HS-27A (cell line): Measurements from ENCODE around the gene ART5.

ENCODE experiments used
- DNase-seq: peaks from one replicate; pipeline ENCODE4 v3.0.0-alpha.2; 2012; ENCODE audit warnings: low read depth, missing footprints

The ART5 gene, protein sequence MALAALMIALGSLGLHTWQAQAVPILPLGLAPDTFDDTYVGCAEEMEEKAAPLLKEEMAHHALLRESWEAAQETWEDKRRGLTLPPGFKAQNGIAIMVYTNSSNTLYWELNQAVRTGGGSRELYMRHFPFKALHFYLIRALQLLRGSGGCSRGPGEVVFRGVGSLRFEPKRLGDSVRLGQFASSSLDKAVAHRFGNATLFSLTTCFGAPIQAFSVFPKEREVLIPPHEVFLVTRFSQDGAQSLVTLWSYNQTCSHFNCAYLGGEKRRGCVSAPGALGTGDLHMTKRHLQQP

DNA sequence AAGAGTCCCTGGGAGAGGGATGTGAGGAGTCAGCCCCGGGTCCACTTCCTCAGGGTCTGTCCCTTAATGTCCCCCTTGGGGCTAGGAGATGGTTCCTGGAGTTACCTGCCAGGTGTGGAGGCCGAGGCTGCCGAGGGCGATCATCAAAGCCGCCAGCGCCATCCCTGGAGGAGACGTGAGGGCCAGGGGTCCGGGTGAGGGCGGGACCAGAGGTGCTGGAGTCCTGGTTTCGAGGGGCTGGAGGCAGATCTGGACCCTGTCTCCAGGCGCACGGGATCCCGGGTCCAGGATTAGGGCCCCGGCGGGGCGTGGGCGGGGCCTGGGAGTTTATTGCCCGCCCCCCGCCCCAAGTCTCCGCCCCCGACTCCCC lies at the start of gene ART5:
ART5 (minus strand) TSS at position 292 of the 370 bp plus-strand sequence; CDS start at position 162, 130 bp downstream.
- DNase-seq = no peak

DNA sequence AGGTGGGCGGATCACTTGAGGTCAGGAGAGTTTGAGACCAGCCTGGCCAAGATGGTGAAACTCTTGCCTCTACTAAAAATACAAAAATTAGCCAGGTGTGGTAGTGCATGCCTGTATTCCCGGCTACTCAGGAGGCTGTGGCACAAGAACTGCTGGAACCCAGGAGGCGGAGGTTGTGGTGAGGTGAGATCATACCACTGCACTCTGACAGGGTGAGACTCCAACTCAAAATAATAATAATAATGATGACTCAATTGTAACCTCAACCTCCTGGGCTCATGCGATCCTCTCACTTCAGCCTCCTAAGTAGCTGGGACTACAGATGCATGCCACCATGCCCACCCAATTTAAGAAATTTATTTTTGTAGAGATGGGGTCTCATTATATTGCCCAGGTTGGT lies 45.0 kb upstream of the ART5 start:
- DNase-seq = no peak

DNA sequence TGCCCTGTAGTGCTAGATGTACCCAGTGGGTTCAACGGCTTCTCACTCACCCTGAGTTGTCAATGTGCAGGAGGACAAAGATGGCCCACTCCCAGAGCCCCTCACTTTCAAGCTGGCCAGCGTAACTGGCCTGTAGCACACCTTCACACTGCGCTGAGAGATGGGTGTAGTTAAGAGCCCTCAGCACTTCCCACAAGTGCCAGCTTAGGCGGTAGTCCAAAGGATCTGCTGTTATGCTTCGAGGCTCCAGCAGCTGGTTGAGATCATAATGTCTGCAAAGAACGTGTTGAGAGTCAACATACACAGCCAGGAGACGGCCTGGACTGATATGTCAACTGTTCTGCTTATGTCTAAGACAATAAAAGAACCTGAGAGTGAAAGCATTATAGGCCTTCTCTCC lies 44.1 kb upstream of the ART5 start:
- DNase-seq = no peak

DNA sequence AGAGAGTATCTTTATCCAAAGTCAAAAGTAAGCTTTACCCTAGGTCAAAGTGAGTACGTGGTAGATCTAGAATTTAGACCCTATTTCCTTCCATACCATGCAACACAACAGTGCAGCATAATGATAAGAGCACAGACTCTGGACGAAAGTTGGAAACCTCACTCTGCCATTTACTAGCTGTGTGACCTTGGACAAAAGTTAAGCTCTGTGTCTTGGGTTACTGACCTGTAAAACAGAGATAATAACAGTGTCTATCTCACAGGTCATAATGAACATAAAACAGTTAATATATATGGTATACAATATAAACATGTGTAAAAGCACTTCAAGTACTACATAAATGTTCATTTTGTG lies 43.0 kb upstream of the ART5 start:
- no peak for DNase-seq

DNA sequence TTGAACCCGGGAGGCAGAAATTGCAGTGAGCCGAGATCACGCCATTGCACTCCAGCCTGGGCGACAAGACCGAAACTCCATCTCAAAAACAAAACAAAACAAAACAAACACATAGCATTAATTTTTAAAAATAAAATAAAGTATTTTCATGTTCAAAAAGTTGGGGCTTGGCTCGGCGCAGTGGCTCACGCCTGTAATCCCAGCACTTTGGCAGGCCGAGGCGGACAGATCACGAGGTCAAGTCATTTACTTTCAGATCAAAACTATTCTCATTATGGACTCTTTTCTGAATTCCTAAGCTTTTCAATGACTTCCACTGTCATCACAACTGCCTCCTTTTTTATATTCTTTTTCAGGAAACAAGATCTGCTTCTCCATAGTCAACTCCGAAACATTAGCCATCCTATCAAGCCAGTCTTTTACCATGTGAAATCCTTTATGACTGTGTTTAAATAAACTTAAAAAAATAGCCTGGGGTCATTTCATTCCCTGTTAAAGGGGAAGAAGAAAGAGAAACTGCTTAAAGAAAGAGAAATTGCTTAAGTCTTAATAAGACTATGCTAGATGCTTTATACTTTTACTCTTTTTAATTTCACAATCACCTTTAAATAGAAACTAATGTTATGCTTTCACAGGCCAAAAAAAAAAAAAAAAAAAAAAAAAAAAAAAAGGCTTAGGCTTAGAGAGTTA lies 42.5 kb upstream of the ART5 start:
- no peak for DNase-seq

DNA sequence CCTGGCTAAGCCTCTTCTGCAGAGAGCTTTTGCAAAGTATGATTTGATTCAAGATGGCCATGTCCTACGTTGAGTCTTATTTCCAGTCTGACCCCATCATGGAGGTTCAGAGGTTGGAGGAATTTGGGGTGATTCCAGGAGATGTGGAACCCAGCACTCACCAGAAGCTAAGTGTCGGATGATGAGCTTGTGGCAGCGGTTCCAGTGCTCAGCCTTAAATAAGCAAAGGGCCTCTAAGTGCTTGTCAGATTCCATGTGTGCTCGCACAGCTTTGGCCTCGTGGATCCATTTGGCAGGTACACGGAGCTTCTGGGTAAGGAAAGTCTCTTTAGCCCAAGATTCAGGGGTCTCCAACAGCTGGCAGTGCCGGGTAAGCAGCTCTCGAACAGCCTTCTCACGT lies 41.2 kb upstream of the ART5 start:
- DNase-seq = no peak

DNA sequence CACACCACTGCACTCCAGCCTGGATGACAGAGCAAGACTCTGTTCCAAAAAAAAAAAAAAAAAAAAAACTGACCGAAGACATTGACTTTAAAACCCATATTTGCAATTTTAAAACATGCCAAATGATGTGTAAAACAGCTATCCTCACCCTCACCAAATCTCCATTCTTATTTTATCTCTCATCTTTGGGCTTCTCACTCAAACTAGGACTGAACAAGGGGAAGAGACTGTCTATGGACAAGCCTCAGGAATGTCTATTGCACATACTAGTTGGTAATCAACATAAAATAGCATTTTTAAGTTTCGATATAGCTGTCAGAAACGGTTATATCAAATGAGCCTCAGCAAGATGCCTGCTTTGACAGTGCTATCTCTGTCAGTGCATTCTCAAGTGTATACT lies 37.3 kb upstream of the ART5 start:
- DNase-seq = no peak

DNA sequence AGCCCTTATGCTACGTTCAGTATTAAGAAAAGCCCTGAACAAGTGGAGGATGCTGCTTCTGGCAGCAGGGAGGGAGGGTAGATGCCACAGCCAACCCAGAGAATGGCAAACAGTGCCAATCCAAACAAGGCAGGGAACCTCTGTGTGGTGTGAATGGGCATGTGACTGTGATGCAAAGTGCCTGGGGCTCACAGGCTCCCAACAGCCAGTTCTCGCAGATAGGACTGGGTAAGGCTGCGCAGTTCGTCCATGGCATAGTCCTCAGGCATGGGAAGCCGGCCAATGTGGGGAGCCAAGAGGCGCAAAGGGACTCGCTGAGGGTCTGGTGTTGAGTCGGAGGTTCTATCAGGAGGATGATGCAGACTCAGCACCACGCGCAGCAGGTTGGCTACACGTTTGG lies 34.2 kb upstream of the ART5 start:
- no peak for DNase-seq

DNA sequence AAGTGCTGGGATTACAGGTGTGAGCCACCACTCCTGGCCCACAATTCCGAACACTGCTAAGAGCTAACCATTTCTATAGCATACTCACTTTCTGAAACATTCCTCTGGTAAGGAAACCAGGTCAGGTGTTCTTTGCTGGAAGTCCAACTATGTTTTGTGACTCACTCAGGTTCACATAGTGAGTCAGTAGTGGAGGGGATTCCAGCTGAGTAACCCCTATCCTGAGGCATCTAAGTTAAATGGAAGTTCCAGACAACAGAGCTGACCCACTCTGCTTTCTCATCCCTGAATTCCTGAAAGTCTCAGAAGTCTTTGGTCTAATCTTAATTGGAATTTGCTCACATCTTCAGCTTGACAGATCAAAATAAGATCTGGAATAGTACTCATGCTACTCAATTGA lies 32.4 kb upstream of the ART5 start:
- DNase-seq = no peak

DNA sequence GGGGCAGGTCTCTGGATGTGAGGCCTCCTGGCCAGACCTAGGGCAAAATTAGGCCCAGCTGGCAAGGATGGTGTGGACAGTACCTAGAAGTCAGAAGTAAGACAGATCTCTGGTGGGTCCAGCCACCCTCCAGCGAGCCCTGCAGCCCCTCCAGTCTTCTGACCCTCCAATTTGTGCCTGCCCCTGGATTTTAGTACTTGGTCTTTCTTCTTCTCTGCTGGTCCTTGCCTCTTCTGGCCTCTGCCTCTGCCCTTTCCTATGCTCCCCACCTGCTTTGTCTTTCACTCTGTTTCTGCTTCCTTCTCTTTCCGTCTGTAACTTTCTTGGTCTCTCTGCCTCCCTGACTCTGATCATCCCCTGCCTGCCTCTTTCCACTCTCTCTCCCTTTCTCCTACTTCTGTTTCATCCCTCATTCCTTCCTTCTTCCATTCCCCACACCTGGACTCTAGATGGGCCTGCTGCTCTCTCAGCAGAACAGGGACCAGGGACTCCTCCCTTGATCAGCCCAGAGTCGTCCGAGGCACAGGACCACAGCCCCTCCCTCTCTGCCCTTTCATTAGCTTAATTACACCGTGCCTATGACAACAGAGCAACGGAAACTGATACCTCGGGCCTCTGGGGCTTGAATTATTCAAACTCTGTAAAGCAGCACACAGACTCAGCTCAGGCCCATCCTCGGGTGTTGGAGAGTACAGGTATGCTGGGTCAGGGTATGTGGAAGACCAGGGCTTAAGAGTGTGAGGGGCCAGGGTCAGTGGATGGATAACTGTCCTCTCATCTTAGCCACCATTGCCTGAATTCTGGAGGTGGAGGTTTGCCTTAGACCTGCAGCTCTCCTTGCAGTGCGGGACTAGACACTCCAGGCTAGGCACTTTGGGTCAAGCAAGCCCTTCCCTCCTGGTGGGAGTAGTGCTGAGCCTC lies 29.8 kb upstream of the ART5 start, which contains the start of gene CHRNA10:
CHRNA10 (minus strand) TSS at position 51 of the 921 bp plus-strand sequence. CDS start 72 bp downstream, outside the sequence.
- DNase-seq = no peak

DNA sequence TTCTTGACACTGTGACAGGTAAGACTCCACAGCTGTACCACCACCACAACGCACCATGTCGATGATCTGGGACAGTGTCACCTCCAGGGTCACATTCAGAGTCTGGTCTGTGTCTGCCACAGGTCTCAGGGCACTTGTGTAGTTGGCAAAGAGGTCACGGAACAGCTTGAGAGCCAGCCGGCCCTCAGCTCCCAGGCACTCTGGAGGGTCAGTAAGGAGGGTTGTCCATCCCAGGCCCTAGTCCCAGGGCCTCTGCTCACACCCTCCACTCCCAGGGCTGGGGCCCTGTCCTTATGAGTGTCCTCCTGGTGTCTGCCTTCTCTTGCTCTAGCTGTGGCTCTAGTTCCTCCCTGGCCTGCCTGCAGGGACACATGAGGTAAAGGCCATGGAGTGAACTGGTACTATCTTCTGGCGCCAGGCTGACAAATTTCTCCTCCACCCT lies 28.0 kb upstream of the ART5 start:
- DNase-seq = no peak

DNA sequence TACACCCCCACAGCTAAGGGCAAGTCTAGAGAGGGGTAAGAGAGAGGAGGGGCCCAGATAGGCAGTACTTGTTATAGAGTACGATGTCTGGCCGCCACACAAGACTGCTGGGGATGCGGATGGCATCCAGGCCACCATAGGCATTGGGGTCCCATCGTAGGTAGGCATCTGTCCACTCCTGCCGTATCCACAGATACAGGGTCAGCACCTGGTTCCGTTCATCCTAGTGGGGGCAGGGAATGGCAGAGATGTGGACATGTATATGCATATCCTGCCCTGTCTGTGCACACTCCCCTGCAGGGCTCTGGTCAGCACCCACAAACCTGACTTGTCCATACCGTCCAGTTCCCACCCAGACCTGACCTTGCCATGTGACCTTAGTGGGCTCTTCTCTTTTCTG lies 27.3 kb upstream of the ART5 start:
- no peak for DNase-seq

DNA sequence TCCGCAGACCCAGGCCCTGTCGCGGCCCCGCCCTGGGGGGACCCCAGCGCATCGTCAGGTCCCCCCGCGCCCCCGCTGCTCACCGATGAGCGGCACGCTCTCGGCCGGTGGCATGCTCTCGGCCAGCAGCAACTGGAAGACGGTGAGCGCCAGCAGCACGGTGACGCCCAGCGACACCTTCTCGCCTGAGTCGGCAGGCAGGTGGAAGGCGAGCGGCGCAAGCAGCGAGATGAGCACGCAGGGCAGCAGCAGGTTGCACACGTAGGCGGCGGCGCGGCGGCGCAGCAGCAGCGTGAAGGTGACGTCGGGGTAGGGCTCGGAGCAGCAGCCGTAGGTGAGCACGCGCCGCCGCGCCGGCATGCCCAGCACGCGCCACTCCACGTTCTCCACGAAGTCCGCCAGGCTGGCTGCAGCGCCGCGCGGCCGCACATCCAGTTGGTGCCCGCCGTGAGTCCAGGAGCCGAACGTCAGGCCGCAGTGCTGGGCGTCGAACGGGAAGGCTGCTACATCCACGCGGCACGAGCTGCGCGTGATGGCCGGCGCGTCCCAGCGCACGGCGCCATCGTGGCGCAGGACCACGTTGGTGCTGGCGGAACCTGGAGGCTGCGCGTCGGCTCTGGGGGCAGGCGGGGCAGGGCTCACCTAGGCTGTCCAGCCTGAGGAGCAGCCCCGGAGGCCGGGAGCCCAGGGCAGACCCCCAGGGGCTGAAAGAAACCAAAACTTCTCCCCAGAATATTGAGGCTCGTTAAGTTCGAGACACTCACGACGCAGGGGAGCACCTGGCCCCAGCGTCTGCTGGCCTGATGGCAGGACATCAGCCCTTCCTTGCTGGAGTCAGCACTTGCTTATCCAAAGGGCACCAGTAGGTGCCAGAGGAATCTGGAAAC lies 25.6 kb upstream of the ART5 start:
- no peak for DNase-seq

DNA sequence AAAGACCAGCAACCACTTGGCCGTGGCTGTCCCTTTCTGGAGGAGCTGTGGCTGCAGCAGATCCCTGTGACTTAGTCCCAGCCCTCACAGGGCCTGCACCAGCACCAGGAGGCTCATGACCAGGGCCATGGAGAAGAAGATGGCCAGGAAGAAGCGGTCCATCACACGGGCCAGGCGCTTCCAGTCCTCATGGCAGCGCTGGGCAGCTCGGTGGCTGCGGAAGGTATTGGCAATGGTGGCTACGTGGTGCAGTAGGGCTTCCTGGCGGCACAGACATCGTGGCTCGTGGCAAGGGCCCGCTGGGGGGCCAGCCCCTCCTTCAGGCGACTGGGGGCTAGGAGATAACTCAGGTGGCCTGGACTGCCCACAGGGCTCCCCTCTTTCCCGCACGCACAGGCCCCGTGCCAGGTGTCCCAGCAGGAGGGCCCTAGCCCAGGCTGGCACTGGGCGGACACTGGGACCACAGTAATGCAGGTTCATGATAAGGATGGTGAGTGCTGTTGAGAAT lies 24.3 kb upstream of the ART5 start:
- DNase-seq = no peak

DNA sequence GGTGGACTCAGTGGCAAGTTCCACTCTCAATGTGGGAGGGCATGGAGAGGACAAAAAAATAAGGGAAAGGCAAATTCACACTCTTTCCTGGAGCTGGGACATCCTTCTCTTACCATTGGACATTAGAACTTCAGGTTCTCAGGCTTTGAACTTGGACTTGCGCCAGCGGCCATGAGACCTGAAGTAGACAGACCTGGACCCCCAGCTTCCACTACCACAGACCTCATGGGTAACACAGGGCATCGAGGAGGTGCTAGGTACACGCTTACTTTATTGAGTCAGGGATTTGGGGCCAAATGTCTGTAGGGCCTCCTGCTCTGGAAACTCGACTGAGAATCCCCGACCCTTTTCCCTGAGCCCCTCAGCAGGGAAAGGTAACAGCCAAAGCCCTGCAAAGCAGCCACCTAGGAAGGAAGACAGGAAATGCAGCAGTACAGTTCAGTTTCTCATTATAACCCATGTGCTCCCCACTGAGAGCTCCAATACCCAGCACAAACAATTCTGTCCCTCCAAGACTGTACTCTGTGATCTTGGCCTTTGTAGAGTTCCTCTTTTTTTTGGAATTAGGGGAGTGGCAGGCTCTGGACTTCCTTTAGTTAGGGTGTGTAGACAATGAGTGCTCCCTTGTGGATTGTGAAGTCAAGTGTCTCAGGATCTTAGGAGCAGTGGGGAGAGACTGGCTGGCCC lies 23.7 kb upstream of the ART5 start:
- no peak for DNase-seq

DNA sequence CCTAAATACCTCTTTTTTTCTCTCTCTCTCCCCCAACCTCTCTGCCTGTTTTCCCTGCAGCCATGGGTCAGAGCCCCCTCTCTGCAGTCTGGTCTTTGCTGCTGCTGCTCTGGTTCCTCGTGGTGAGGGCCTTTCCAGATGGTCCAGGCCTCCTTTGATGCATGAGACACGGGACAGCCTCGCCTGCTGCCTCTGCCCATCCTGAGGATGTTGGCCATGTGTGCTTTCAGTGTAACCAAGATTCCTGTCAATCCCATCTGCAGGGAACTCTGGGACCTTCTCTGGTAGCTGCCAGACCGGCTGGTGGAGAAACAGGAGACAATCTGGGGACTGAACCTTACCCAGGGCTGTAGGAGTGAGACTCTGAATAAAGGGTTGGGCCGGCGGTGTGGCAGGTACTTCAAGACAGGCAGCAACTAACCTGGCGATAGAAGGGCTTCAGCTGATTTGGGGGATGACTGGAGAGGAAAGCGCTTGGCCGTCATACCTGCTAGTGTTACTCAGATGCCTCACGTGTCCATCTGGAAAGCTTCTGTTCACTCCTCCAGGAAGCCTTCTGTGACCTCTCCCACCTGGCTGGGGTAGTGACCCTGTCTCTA lies 22.3 kb upstream of the ART5 start:
- no peak for DNase-seq

DNA sequence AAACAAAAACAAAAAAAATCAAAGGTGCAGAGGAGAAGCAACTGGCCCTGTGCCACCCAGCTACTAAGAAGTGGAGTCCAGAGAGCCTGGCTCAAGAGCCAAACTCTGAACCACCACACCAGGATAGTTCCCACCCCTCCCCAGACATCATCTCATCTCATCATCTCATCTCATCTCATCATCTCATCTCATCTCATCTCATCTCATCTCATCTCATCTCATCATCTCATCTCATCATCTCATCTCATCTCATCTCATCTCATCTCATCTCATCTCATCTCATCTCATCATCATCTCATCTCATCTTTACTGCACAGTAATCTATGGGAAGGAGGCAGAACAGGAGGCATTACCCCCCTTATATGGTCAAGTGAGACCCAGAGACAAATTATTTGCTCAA lies 21.1 kb upstream of the ART5 start:
- no peak for DNase-seq

DNA sequence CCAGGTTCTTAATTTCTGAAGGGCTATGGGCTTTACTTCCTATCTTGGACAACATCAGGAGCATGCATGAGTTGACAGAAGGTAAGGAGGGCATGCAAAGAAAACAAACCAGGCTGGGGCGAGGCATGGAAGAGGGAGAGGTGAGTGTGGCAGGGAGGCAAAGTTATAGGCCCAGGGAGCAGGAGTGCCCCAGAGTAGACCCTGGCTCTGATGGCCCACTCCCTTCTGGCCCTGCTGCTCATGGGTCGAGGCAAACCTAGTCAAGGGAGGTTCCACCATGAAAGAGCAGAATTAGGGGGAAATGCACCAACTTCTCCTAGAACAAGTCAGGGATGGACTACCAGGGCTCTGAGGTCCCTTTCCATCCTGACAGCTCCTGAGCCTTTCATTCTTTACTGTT lies 19.2 kb upstream of the ART5 start:
- DNase-seq = no peak

DNA sequence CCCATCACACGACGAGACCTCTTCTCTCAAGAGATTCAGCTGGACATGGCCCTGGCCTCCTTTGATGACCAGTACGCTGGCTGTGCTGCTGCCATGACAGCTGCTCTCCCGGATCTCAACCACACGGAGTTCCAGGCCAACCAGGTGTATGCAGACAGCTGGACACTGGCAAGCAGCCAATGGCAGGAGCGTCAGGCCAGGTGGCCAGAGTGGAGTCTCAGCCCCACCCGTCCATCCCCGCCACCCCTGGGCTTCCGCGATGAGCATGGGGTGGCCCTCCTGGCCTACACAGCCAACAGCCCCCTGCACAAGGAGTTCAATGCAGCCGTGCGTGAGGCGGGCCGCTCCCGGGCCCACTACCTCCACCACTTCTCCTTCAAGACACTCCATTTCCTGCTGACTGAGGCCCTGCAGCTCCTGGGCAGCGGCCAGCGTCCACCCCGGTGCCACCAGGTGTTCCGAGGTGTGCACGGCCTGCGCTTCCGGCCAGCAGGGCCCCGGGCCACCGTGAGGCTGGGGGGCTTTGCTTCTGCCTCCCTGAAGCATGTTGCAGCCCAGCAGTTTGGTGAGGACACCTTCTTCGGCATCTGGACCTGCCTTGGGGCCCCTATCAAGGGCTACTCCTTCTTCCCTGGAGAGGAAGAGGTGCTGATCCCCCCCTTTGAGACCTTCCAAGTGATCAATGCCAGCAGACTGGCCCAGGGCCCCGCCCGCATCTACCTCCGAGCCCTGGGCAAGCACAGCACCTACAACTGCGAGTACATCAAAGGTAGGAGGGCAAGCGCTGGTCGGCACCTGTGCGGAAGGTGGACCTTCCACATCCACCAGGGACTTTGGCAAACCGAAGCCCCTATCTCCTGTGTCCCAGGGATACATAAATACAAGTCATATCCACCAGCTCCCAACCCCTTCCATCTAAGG lies 18.1 kb upstream of the ART5 start:
- DNase-seq = no peak
